GM12865 (cell line): ENCODE measurements around the gene CLNS1A.
"Not testable (repeated sequence)": the region's sequence is repeated elsewhere in the genome, so short reads cannot be mapped to it uniquely, and the experiment has no call there.

Experiments used
- DNase-seq: peaks from one replicate; pipeline ENCODE4 v3.0.0; 2010; ENCODE audit warnings: low read depth
- H3K4me3 ChIP-seq: 2 replicates; pipeline ENCODE4 v1.5.1; 2011; ENCODE audit warnings: mild to moderate bottlenecking, low read depth, low read length, control low read depth
- CTCF ChIP-seq: IDR thresholded peaks from 2 replicates; pipeline ENCODE4 v1.5.1; 2011; ENCODE audit warnings: low read length, control low read depth, low read depth, inconsistent platforms; ENCODE audit not compliant: insufficient read depth; ENCODE audit errors: missing control alignments

The CLNS1A gene

DNA sequence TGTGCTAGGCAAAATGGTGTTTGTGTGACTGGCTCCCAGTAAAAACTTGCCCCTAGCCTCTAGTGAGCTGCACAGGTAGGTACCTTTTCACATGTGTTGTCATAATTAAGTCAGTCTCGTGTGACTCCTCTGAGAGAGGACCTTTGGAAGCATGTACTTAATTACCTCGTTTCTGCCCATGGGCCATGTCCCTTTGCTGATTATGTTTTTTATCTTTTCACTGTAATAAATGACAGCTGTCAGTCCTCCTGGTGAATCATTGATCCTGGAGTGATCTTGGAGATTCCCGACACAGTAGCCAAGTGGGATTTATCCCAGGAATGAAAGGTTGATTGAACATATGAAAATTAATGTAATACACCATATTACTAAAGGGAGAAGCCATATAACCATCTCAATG is 12.5 kb upstream of the CLNS1A start:
- no peak for DNase-seq
- no peak overlapping the region for H3K4me3 ChIP-seq
- TF ChIP-seq CTCF, result no peak

DNA sequence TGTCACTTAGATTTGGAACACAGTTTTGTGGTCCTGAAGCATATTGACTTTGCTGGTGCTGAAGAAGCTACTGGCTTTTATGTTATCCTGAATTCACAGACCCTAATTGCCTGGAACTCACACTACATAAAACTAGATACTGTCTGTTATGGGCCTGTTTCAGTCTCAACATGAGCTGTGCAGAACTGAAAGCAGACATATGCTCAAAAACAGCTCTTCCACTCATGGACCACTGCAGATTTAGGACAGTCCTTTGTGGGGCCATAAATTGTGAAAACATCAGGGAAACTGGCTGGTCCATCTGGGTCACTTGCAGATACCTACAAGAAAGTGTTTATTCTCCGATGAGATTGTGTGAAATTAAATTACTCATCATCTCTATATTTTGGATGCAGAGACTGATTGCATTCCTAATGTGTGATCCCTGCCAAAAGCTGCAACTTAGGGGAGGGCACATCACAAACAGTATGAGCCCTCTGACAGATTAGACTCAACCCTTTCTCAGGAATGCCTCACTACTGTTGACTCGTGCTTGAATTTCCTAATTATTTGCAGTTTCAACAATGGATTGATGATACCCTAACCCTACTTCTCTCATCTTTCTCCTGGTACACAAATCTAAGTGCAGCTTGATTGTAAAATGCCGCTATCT is 10.2 kb upstream of the CLNS1A start:
- TF ChIP-seq CTCF, result no peak
- no peak overlapping the region for H3K4me3 ChIP-seq
- DNase-seq, result no peak

DNA sequence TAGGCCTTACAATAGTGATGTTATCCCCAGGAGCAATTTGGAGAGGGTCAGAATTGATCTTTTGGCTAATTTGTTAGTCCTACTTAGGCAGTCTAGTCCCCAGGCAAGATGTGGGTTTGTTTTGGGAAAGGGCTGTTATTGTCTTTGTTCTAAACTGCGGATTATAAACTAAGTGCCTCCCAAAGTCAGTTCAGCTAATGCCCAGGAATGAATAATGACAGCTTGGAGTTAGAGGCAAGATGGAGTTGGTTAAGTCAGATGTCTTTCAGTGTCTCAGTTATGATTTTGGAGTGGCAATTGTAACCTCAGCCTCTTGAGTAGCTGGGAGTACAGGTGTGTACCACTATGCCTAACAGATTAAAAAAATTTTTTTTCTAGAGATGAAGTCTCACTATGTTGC is 7.3 kb upstream of the CLNS1A start:
- no peak for TF ChIP-seq CTCF
- DNase-seq, result no peak
- H3K4me3 ChIP-seq, result no peak overlapping the region

- no peak for DNase-seq
- no peak overlapping the region for H3K4me3 ChIP-seq
- TF ChIP-seq CTCF, result no peak
Observed at GRCh38 chr11:77642228-77642627, 4.6 kb upstream of the CLNS1A start.

DNA sequence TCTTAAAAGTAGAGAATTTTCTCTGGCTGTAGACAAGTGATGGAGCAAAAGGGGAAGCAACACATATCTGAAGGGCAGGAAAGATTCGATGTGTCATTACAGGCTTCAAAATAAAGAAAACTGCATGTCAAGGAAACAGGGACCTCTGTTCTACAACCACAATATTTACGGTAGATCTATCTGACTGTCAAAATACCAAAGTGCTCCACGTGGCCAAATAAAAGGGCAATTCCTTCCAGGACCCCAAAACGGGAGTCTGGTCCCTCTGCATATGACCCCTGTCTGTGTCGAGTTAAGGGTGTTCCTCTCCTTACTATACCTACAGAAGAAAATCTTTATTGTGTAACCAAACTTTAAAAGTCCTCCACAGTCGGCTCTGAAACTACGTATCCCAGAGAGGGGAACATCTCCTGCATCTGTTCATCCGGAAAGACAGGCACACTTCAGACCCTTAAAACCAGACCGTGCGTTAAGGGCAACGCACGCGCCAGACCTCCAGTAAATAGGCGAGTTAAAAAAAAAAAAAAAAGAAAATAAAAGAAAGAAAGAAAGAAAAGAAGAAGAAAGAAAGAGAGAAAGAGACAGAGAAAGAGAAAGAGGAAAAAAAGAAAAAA is 756 bp downstream of the CLNS1A start:
- H3K4me3 ChIP-seq, result peak overlapping the region; percentile 83
- TF ChIP-seq CTCF, result no peak
- DNase-seq, result peak; percentile 26

- DNase-seq, H3K4me3 ChIP-seq: not testable (repeated sequence)
Observed at GRCh38 chr11:77633926-77634325, 3.7 kb downstream of the CLNS1A start.

GRCh38 chr11:77630157-77630710 is 7.4 kb downstream of the CLNS1A start:
- no peak for DNase-seq
- no peak for TF ChIP-seq CTCF
- H3K4me3 ChIP-seq, result no peak overlapping the region
